GM19468 (cell line): Measurements from ENCODE around the gene ANKK1.

Experiments
- ATAC-seq: cut with Tn5 transposase; IDR thresholded peaks from one replicate; pipeline ENCODE4 v1.9.1; 2021; ENCODE audit warnings: mild to moderate bottlenecking, moderate library complexity, moderate number of reproducible peaks; ENCODE audit not compliant: unreplicated experiment; ENCODE audit errors: extremely low read depth

ANKK1 gene

DNA sequence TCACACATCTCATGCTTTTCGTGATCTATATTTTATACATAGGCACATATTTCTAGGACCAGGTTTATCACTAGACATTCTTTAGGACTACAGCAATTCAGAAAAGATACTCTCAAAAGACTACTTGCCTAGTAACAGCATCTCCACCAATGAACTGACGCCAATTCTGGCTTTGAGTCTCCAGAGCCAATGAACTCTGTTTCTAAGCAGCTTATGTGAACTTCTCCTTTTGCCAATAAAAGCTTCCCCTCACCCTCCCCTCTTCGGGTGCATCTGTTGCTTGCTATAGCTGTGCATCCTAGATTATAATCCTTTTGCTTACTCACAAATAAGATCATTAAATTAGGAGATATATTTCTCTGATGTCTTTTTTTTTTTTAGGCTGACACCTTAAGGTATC lies 11.4 kb upstream of the ANKK1 start:
- no peak for ATAC-seq

DNA sequence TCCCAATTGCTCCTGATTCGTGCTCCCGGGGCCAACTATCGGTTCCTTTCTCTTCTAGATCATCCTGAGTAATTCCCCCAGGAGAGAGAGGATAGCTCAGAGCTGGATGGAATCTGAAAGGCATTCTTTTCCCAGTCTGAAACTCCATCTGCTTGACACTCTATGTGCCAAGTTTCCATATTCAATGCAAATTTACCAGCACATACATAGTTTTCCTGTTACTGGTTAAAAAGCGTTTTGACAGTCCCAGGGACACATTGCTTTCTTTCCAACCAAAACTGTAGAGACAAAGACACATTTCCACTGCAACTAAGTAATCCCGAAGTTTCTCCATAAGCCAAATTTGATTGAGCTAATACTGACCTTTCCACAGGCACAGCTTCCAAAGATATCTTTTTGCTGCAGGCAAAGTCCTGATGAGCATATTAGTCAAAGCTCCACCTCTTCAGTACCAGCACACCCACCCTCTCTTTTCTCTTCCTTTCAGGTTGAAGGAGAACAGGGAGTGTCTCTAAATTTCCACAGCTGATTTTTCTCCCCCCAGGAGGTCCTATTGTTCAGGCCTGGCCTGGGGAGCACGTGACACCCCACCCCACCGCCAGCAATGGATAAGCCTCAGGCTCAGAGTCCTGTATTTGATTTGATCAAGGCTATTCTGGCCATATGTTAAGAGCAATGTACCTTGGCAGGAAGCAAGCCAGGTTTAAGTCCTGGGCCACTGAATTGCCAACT lies 9.7 kb upstream of the ANKK1 start:
- no peak for ATAC-seq

GRCh38 chr11:113378692-113379091 lies 8.9 kb upstream of the ANKK1 start:
- ATAC-seq = no peak

DNA sequence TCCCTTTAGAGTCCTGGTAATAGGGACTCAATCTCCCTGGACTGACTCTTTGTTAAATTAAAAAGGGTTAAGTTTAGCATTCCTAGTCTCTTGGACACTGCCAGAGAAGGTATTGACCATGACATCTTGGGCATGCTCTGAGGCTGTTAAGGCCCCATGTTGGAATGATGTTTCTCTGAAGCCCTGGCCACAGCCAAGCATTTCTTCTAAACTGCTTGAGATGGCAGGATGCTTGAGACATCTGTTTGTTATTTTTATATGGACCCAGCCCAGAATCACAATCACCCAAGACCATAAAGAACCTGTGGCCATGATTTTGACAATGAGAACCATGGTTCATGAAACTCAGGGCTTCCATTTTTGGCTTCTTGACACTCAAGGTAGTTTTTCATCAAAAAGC lies 5.5 kb upstream of the ANKK1 start:
- ATAC-seq = no peak

GRCh38 chr11:113384551-113384950 lies 3.0 kb upstream of the ANKK1 start:
- ATAC-seq = no peak

DNA sequence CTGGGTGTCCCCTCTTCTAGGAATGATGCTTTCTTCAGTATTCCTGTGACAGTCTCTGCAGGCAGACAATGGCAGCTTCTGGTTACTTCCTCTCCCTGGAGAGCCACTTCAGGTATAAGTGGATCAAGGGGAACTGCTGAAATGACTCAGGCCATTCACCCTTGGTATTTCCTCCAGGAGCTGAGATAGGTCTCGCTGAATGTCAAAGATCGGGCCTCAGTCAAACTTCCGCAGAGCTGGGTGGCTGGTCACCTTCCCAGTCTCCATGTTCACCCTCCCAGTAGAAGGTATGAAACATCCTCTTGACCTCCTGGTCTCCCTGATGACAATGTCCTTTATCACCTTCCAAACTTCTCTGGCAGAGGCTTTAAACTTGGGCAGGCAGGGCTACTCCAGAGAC lies 1.8 kb upstream of the ANKK1 start:
- no peak for ATAC-seq

- no peak for ATAC-seq
Measured at GRCh38 chr11:113386866-113387265, 713 bp upstream of the ANKK1 start.

DNA sequence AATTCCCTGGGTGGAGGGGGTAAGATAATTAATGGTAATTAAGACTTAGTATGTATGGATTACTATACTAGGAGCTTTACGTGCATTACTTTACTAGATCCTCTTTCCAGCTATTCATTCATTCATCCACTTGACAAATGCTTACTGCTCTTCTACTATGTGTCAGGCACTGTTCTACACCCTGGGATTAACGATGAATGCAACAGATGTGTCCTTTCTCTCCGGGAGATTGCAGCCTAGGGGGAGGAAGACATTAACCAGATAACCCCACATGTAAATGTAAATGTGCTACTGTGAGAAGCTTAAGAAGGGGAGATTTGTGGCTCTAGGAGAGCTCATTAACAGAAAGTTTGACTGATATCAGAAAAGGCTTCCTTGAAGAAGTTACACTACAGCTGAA lies 1.7 kb downstream of the ANKK1 start:
- no peak for ATAC-seq

DNA sequence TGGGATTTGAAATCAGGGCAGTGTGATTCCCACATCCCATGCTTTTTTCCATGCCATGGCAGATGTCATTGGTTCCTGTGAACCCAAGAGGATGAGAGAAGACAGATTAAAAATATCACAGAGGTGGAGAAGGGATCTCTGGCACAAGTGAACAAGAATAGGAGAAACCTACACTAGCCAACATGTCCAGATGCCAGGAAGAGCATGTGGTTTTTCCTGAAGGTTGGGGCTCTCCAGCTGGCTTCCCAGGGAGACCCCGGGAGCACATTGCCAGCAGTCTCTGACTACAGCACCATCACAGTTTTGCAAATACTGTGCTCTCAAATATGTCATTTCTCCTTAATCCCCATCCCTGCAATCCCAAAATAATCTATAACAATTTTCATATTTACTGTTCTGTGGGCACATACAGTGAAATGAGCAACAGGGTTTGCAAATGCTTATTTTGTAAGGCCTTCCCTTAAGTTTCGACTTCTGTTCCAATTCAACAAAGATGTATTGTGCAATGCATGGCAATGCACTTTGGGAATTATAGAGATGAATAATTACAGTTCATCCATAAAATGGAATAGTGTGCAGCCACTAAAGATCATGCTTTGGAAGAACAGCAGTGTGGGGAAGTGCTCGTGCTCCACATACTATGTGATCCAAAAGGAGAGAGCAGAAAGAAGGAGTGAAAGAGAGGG lies 4.8 kb downstream of the ANKK1 start:
- ATAC-seq = no peak

DNA sequence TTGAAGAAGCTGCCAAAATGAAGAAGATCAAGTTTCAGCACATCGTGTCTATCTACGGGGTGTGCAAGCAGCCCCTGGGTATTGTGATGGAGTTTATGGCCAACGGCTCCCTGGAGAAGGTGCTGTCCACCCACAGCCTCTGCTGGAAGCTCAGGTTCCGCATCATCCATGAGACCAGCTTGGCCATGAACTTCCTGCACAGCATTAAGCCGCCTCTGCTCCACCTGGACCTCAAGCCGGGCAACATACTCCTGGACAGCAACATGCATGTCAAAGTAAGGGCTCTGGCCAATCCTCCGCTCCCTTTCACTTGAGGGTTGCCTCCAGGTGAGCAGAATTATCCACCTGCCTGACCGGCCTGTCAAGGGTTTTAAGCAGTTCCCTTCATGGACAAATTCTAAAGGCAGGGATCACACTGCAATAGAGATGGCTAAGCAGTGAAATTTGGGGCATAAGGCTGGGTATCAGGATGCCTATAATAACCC lies 6.0 kb downstream of the ANKK1 start:
- no peak for ATAC-seq

DNA sequence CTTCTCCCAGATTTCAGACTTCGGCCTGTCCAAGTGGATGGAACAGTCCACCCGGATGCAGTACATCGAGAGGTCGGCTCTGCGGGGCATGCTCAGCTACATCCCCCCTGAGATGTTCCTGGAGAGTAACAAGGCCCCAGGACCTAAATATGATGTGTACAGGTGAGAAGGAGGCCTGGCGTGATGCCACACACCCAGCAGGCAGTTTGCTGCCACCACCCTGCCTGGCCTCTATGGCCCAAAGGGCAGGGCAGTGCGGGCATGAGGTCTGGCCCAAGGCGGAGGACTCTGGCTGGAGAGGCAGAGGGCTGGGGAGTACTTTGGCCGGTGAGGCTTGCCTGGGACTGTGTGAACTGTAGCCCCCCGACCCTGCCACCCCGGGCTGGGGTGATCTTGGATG lies 7.3 kb downstream of the ANKK1 start:
- no peak for ATAC-seq

GRCh38 chr11:113395782-113396336 lies 8.3 kb downstream of the ANKK1 start:
- no peak for ATAC-seq

DNA sequence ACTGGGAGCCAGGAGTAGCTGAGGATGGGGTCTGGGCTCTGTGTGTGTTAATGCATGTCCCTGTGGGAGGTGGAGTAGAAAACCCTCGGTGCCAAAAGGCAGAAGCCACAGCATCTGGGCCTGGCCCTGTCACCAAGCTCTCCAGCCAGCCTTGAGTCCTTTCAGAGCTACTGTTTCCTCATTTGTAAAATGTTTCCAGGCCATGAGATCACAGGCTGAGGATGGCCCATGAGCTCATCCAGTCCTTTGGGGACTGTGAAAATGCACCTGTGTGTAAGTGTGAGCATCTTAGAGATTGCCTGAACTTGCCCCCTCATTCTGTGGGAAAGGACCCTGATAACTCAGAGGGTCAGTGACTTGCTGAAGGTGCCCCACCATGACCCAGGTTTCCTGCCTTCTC lies 9.1 kb downstream of the ANKK1 start:
- ATAC-seq = no peak

DNA sequence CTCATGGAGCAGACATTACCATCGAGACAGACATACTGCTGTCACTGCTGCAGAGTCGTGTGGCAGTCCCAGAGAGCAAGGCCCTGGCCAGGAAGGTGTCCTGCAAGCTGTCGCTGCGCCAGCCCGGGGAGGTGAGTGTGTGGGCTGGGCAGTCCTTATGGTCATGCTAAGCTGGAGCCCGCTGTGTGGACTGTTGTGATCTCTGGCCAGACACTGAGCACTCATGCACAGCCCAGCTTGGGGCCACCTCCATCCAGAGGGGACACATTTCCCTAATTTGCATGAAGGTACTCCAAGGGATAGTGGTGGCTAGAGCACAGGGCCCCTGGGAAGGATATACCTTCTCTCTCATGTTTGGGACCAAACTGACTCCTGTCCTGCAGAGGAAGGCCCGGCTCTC lies 9.6 kb downstream of the ANKK1 start:
- ATAC-seq = no peak

DNA sequence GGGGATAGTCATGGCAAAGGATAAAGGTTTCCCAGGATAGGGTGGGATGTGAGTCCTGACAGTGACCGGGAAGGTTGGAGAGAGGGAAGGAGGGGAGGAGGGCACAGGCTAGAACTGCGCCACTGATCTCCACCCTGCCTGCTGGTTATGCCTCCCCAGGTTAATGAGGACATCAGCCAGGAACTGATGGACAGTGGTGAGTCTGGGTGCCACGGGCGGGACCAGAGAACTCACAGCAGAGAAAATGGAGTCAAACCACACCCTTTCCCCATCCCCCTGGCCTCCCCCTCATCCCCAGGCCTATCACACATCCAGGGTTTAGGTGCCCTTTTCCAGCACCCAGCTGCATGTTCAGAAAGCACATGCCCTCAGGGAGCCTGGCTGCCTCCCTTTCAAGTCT lies 10.2 kb downstream of the ANKK1 start:
- ATAC-seq = no peak

DNA sequence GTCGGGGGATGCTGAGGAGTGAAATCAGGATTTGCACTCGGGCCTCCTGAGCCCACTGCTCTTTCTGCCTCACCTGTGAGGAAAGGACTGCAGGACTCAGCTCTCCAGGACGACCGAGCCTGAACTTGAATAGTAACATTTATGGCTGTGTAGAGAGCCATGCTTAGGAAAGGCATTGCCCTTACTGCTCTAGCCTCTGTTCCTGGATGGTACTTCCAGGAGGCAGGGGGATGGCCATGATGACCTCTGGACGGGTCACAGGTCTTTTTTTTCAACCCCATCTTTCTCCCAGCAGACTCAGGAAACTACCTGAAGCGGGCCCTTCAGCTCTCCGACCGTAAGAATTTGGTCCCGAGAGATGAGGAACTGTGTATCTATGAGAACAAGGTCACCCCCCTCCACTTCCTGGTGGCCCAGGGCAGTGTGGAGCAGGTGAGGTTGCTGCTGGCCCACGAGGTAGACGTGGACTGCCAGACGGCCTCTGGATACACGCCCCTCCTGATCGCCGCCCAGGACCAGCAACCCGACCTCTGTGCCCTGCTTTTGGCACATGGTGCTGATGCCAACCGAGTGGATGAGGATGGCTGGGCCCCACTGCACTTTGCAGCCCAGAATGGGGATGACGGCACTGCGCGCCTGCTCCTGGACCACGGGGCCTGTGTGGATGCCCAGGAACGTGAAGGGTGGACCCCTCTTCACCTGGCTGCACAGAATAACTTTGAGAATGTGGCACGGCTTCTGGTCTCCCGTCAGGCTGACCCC lies 11.3 kb downstream of the ANKK1 start:
- ATAC-seq = no peak

- no peak for ATAC-seq
Measured at GRCh38 chr11:113400631-113401230, 13.2 kb downstream of the ANKK1 start.

GRCh38 chr11:113401718-113402117 lies 14.1 kb downstream of the ANKK1 start:
- ATAC-seq = no peak

GRCh38 chr11:113404859-113405430 lies 17.4 kb downstream of the ANKK1 start:
- no peak for ATAC-seq
